Chondrocyte (in vitro differentiated cells): Measurements from ENCODE around the gene HLA-DRA. TPM values are rescaled to one million over a fixed set of nuclear protein-coding genes. Genes with fewer than 3 reads are reported as not detected.

Experiments used
- DNase-seq: peaks from one replicate; pipeline ENCODE4 v3.0.0; 2021; ENCODE audit warnings: mixed read lengths, low spot score
- H3K27ac Mint-ChIP-seq: one replicate; pipeline ENCODE4 v1.8.0; 2021; ENCODE audit warnings: mild to moderate bottlenecking, moderate library complexity, mixed read lengths; ENCODE audit not compliant: unreplicated experiment
- H3K27me3 Mint-ChIP-seq: 2 replicates; pipeline ENCODE4 v1.8.0; 2021; ENCODE audit warnings: low read depth, mixed read lengths
- H3K36me3 Mint-ChIP-seq: 2 replicates; pipeline ENCODE4 v1.8.0; 2021; ENCODE audit warnings: low read depth, mixed read lengths
- H3K4me1 Mint-ChIP-seq: 2 replicates; pipeline ENCODE4 v1.8.0; 2021; ENCODE audit warnings: low read depth, mild to moderate bottlenecking, mixed read lengths
- H3K4me3 Mint-ChIP-seq: one replicate; pipeline ENCODE4 v1.8.0; 2021; ENCODE audit warnings: mild to moderate bottlenecking, moderate library complexity, mixed read lengths; ENCODE audit not compliant: unreplicated experiment
- H3K9me3 Mint-ChIP-seq: 2 replicates; pipeline ENCODE4 v1.8.0; 2021; ENCODE audit warnings: low read depth, mixed read lengths
- CTCF ChIP-seq: fragments of 200-600 bp; sonication (generic); IDR thresholded peaks from 2 replicates; pipeline ENCODE4 v1.5.0; 2021; ENCODE audit warnings: antibody characterized with exemption, mild to moderate bottlenecking, moderate library complexity
- total RNA-seq: library from RNA; stranded (reverse); gene quantifications from 3 replicates; pipeline ENCODE4 v1.2.1, GENCODE V29; 2021

Gene HLA-DRA
- total RNA-seq, 1 donor from 2014 or later, result not detected

- Mint-ChIP-seq H3K4me3 (no peak overlapping the region), H3K27me3 (peaks cover 42% of the 10 kb centered on the region), H3K36me3 (no peaks in the 10 kb centered on the region), H3K4me1 (no peaks in the 10 kb centered on the region), H3K9me3 (no peaks in the 10 kb centered on the region), H3K27ac (no peak overlapping the region)
- no peak for DNase-seq
- TF ChIP-seq CTCF, result no peak
Observed at GRCh38 chr6:32424589-32425300, 14.9 kb upstream of the HLA-DRA start.

DNA sequence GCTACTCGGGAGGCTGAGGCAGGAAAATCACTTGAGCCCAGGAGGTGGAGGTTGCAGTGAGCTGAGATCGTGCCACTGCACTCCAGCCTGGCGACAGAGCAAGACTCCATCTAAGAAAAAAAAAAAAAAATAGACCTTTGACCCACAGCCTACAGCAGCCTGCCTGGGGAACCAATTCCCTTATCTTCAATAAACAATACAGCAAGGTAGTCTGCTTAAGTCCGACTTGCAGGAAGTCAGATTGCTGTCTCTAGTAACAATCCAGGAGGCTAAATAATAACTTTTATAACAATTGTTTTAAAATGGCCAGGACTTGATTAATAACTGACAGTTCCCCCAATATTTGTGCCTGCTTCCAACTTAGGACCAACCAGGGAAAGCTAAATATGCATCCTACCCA, 13.3 kb upstream of the HLA-DRA start:
- peaks cover 33% of the 10 kb centered on the region for H3K27me3 Mint-ChIP-seq
- H3K4me3 Mint-ChIP-seq, result no peak overlapping the region
- no peaks in the 10 kb centered on the region for H3K9me3 Mint-ChIP-seq
- TF ChIP-seq CTCF, result no peak
- no peak for DNase-seq
- no peak overlapping the region for H3K27ac Mint-ChIP-seq
- no peaks in the 10 kb centered on the region for H3K36me3 Mint-ChIP-seq
- no peaks in the 10 kb centered on the region for H3K4me1 Mint-ChIP-seq

GRCh38 chr6:32427218-32427617, 12.5 kb upstream of the HLA-DRA start:
- no peaks in the 10 kb centered on the region for H3K36me3 Mint-ChIP-seq
- H3K4me3 Mint-ChIP-seq, result no peak overlapping the region
- no peak for TF ChIP-seq CTCF

GRCh38 chr6:32427934-32428474, 11.7 kb upstream of the HLA-DRA start:
- no peak for DNase-seq
- no peak for TF ChIP-seq CTCF
- Mint-ChIP-seq H3K36me3 (no peaks in the 10 kb centered on the region), H3K4me1 (no peaks in the 10 kb centered on the region), H3K9me3 (no peaks in the 10 kb centered on the region), H3K4me3 (no peak overlapping the region), H3K27me3 (peaks cover 21% of the 10 kb centered on the region), H3K27ac (no peak overlapping the region)

More at GRCh38 chr6:32427218-32427617, 12.5 kb upstream of the HLA-DRA start:
- no peaks in the 10 kb centered on the region for H3K4me1 Mint-ChIP-seq
- DNase-seq, result no peak
- peaks cover 24% of the 10 kb centered on the region for H3K27me3 Mint-ChIP-seq
- no peak overlapping the region for H3K27ac Mint-ChIP-seq
- no peaks in the 10 kb centered on the region for H3K9me3 Mint-ChIP-seq

DNA sequence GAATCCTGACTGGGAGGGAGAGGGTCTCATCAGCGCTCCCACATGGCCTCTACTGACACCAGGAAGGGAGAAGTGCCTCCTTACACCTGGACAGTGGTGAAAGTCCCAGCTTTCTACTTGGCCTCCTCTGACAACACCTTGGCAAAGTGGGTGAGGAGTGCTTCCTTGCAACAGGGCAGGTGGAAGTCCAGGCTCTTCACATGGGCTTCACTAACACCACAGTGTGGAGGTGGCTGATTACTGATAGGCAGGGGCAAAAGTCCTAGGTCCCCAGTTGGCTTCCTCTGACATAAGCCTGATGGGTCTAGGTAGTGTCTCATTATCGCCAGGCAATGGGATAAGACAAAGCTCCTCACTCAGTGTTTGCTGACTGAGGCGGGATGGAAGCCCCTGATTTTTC, 9.5 kb upstream of the HLA-DRA start:
- Mint-ChIP-seq H3K4me1 (no peaks in the 10 kb centered on the region), H3K36me3 (no peaks in the 10 kb centered on the region), H3K4me3 (no peak overlapping the region), H3K27me3 (peaks cover 19% of the 10 kb centered on the region), H3K9me3 (no peaks in the 10 kb centered on the region), H3K27ac (no peak overlapping the region)
- DNase-seq, result no peak
- no peak for TF ChIP-seq CTCF
